Measurements from ENCODE around the gene TNFSF15.

GRCh38 chr9:114829574-114830440 is 24.0 kb upstream of the TNFSF15 start:
- TF ChIP-seq POLR2A (IDR thresholded peaks at IDR 0.05) (no peak), CTCF (IDR thresholded peaks at IDR 0.05) (no peak)

Measured in esophagus squamous epithelium (tissue), 4 donors.